ENCODE data around the gene MGST2. TPM values are rescaled to one million over a fixed set of nuclear protein-coding genes. Genes with fewer than 3 reads are reported as not detected.

MGST2 gene
- total RNA-seq, 1 donor from 2014 or later: 17.6 TPM

GRCh38 chr4:139659735-139660424 is 5.7 kb upstream of the MGST2 start:
- H3K27me3 Mint-ChIP-seq (ENCODE audit: low read depth, unreplicated experiment): no peaks in the 10 kb centered on the region

DNA sequence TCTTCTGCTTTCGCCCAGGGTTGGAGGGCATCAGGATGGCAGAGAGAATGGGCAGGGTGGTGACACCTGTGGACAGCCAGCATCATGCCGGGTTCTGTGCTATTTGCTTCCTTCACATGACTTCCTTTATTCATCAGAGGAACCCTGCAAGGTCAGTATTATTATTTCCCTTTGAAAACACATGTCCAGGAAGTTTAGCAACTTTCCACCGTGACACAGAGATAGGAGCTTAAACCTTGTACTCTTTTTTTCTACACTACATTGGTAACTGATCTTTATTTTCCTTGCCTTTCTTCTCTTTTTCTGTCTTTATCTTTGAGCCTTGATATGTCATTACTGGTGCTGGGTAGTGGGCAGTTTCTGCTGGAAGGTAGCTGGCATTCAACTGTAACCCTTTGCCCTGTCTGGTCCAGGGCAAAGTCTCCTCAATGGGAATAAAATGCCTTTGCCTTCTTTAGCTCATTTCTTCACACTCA is 5.0 kb upstream of the MGST2 start:
- TF ChIP-seq, protein P1, sequence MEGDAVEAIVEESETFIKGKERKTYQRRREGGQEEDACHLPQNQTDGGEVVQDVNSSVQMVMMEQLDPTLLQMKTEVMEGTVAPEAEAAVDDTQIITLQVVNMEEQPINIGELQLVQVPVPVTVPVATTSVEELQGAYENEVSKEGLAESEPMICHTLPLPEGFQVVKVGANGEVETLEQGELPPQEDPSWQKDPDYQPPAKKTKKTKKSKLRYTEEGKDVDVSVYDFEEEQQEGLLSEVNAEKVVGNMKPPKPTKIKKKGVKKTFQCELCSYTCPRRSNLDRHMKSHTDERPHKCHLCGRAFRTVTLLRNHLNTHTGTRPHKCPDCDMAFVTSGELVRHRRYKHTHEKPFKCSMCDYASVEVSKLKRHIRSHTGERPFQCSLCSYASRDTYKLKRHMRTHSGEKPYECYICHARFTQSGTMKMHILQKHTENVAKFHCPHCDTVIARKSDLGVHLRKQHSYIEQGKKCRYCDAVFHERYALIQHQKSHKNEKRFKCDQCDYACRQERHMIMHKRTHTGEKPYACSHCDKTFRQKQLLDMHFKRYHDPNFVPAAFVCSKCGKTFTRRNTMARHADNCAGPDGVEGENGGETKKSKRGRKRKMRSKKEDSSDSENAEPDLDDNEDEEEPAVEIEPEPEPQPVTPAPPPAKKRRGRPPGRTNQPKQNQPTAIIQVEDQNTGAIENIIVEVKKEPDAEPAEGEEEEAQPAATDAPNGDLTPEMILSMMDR (IDR thresholded peaks at IDR 0.05; ENCODE audit: insufficient read depth, low read depth, low read length): no peak
- TF ChIP-seq EZH2 (IDR thresholded peaks at IDR 0.05; ENCODE audit: insufficient read depth, low read length): no peak
- no peaks in the 10 kb centered on the region for H3K27me3 ChIP-seq (ENCODE audit: insufficient read depth, low read length)
- no peaks in the 10 kb centered on the region for H4K20me1 ChIP-seq (ENCODE audit: insufficient read depth, low read length)
- no peaks in the 10 kb centered on the region for H3K79me2 ChIP-seq (ENCODE audit: insufficient read depth, low read length)
- Mint-ChIP-seq H3K4me3 (ENCODE audit: unreplicated experiment) (no peak overlapping the region), H3K4me1 (ENCODE audit: low read depth, unreplicated experiment) (peaks cover 21% of the 10 kb centered on the region), H3K27me3 (ENCODE audit: low read depth, unreplicated experiment) (no peaks in the 10 kb centered on the region), H3K9me3 (ENCODE audit: unreplicated experiment) (no peaks in the 10 kb centered on the region), H3K27ac (ENCODE audit: unreplicated experiment) (peak overlapping the region; percentile 84), H3K36me3 (ENCODE audit: low read depth, unreplicated experiment) (no peaks in the 10 kb centered on the region)
- H3K4me1 ChIP-seq (ENCODE audit: insufficient read depth, low read length): peaks cover 10% of the 10 kb centered on the region
- H3K9me3 ChIP-seq (ENCODE audit: insufficient read depth, low read depth, low read length): no peaks in the 10 kb centered on the region
- H3K4me2 ChIP-seq (ENCODE audit: low read length): no peak overlapping the region
- FAIRE-seq (no peak), DNase-seq (ENCODE audit: low read depth) (no peak)
- no peak overlapping the region for H3K9ac ChIP-seq (ENCODE audit: low read length)
- H3K4me3 ChIP-seq (ENCODE audit: insufficient read depth, low read depth, low read length): no peak overlapping the region
- no peak overlapping the region for H3K27ac ChIP-seq (ENCODE audit: low read depth, low read length)
- H3K36me3 ChIP-seq (ENCODE audit: insufficient read depth, low read length): no peaks in the 10 kb centered on the region
- no peak overlapping the region for H2AFZ ChIP-seq (ENCODE audit: low read depth, low read length)

More at GRCh38 chr4:139659735-139660424, 5.7 kb upstream of the MGST2 start:
- FAIRE-seq (no peak), DNase-seq (ENCODE audit: low read depth) (no peak)
- no peaks in the 10 kb centered on the region for H3K36me3 ChIP-seq (ENCODE audit: insufficient read depth, low read length)
- Mint-ChIP-seq H3K36me3 (ENCODE audit: low read depth, unreplicated experiment) (no peaks in the 10 kb centered on the region), H3K9me3 (ENCODE audit: unreplicated experiment) (no peaks in the 10 kb centered on the region), H3K4me3 (ENCODE audit: unreplicated experiment) (no peak overlapping the region), H3K27ac (ENCODE audit: unreplicated experiment) (no peak overlapping the region), H3K4me1 (ENCODE audit: low read depth, unreplicated experiment) (peaks cover 20% of the 10 kb centered on the region)
- TF ChIP-seq, protein P1 (IDR thresholded peaks at IDR 0.05; ENCODE audit: insufficient read depth, low read depth, low read length): no peak
- no peak for TF ChIP-seq EZH2 (IDR thresholded peaks at IDR 0.05; ENCODE audit: insufficient read depth, low read length)
- peaks cover 7% of the 10 kb centered on the region for H3K4me1 ChIP-seq (ENCODE audit: insufficient read depth, low read length)
- H3K4me3 ChIP-seq (ENCODE audit: insufficient read depth, low read depth, low read length): no peak overlapping the region
- H3K4me2 ChIP-seq (ENCODE audit: low read length): no peak overlapping the region
- no peak overlapping the region for H3K9ac ChIP-seq (ENCODE audit: low read length)
- no peaks in the 10 kb centered on the region for H3K27me3 ChIP-seq (ENCODE audit: insufficient read depth, low read length)
- H3K27ac ChIP-seq (ENCODE audit: low read depth, low read length): no peak overlapping the region
- no peaks in the 10 kb centered on the region for H3K79me2 ChIP-seq (ENCODE audit: insufficient read depth, low read length)
- H4K20me1 ChIP-seq (ENCODE audit: insufficient read depth, low read length): no peaks in the 10 kb centered on the region
- H2AFZ ChIP-seq (ENCODE audit: low read depth, low read length): no peak overlapping the region
- no peaks in the 10 kb centered on the region for H3K9me3 ChIP-seq (ENCODE audit: insufficient read depth, low read depth, low read length)

DNA sequence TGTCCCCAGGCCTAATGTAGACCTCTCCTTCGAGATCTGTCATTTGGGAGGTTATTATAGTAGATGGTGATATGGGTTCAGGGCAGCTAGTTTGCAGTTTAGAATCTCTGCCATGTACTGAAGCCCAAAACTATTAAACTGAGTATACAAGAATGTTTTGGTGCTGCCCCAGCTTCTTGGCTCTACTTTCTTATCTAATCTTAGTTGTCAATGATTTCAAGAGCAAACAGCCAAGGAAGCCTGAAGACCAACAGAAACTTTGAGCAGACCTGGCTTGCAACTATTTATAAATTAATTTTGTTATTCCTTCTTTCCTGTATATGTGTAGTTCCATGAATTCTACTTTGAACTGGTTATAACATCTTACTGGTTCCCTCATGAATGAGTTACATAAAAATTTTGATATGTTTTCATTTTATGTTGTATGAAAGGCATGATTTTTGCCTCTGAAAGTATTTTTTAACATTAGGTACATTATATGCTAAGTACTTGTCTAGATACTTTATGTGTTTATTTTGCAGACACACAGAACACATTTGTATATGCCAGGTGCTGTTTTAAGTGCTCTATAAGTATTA is 2.0 kb upstream of the MGST2 start:
- H3K27ac Mint-ChIP-seq (ENCODE audit: unreplicated experiment): no peak overlapping the region
- no peak overlapping the region for H3K4me3 Mint-ChIP-seq (ENCODE audit: unreplicated experiment)
- Histone ChIP-seq H3K4me1 (ENCODE audit: insufficient read depth, low read length) (peaks cover 10% of the 10 kb centered on the region), H3K9ac (ENCODE audit: low read length) (no peak overlapping the region), H3K27ac (ENCODE audit: low read depth, low read length) (no peak overlapping the region), H3K79me2 (ENCODE audit: insufficient read depth, low read length) (peaks cover 6% of the 10 kb centered on the region), H3K27me3 (ENCODE audit: insufficient read depth, low read length) (no peaks in the 10 kb centered on the region), H3K4me2 (ENCODE audit: low read length) (no peak overlapping the region), H3K36me3 (ENCODE audit: insufficient read depth, low read length) (no peaks in the 10 kb centered on the region), H2AFZ (ENCODE audit: low read depth, low read length) (no peak overlapping the region), H3K9me3 (ENCODE audit: insufficient read depth, low read depth, low read length) (no peaks in the 10 kb centered on the region), H4K20me1 (ENCODE audit: insufficient read depth, low read length) (no peaks in the 10 kb centered on the region), H3K4me3 (ENCODE audit: insufficient read depth, low read depth, low read length) (no peak overlapping the region)
- DNase-seq (ENCODE audit: low read depth): no peak
- FAIRE-seq: no peak
- TF ChIP-seq, protein P1 (IDR thresholded peaks at IDR 0.05; ENCODE audit: insufficient read depth, low read depth, low read length): no peak
- TF ChIP-seq EZH2 (IDR thresholded peaks at IDR 0.05; ENCODE audit: insufficient read depth, low read length): no peak
- peaks cover 16% of the 10 kb centered on the region for H3K4me1 Mint-ChIP-seq (ENCODE audit: low read depth, unreplicated experiment)
- no peaks in the 10 kb centered on the region for H3K36me3 Mint-ChIP-seq (ENCODE audit: low read depth, unreplicated experiment)
- H3K27me3 Mint-ChIP-seq (ENCODE audit: low read depth, unreplicated experiment): no peaks in the 10 kb centered on the region
- no peaks in the 10 kb centered on the region for H3K9me3 Mint-ChIP-seq (ENCODE audit: unreplicated experiment)
